ENCODE data around the gene BUB1B.
"Not testable (repeated sequence)": the region's sequence is repeated elsewhere in the genome, so short reads cannot be mapped to it uniquely, and the experiment has no call there.

The BUB1B gene

GRCh38 chr15:40123863-40124262 lies 37.0 kb upstream of the BUB1B start:
- H3K27me3 ChIP-seq (replicated peaks; ENCODE audit: control insufficient read depth, insufficient read depth, low read length, poor library complexity, severe bottlenecking) = not testable (repeated sequence)

DNA sequence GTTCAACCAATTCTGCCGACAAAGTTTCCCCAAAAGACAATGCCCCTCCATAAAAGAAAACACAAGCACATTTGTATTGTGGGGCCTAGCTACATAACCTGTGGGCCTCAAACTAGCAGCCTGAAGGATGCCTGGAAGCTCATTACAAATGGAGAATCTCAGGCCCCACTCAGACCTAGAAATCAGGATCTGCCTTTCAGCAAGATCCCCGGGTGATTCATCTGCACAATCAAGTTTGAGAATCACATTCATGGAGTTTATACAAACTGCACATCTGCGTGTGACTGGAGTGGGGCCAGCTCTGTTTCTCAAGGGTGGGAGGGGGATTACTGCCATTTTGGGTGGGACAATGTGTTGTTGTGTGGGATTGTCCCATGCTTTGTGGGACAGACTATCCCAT lies 36.5 kb upstream of the BUB1B start:
- not testable (repeated sequence) for H3K4me3 ChIP-seq (ENCODE audit: insufficient read depth, low read depth, low read length, poor library complexity, severe bottlenecking); H3K9me3 ChIP-seq (ENCODE audit: control insufficient read depth, low read length); DNase-seq; H3K36me3 ChIP-seq (ENCODE audit: control insufficient read depth, insufficient read depth, low read length); H3K27ac ChIP-seq (ENCODE audit: insufficient read depth, low read length, poor library complexity, severe bottlenecking); H3K27me3 ChIP-seq (replicated peaks; ENCODE audit: control insufficient read depth, insufficient read depth, low read length, poor library complexity, severe bottlenecking); H3K4me1 ChIP-seq (ENCODE audit: control insufficient read depth, insufficient read depth, low read length, poor library complexity, severe bottlenecking)

More at GRCh38 chr15:40123863-40124262, 37.0 kb upstream of the BUB1B start:
- H3K4me3 ChIP-seq (ENCODE audit: insufficient read depth, low read depth, low read length, poor library complexity, severe bottlenecking); H3K9me3 ChIP-seq (ENCODE audit: control insufficient read depth, low read length); DNase-seq; H3K36me3 ChIP-seq (ENCODE audit: control insufficient read depth, insufficient read depth, low read length); H3K4me1 ChIP-seq (ENCODE audit: control insufficient read depth, insufficient read depth, low read length, poor library complexity, severe bottlenecking); H3K27ac ChIP-seq (ENCODE audit: insufficient read depth, low read length, poor library complexity, severe bottlenecking): not testable (repeated sequence)

DNA sequence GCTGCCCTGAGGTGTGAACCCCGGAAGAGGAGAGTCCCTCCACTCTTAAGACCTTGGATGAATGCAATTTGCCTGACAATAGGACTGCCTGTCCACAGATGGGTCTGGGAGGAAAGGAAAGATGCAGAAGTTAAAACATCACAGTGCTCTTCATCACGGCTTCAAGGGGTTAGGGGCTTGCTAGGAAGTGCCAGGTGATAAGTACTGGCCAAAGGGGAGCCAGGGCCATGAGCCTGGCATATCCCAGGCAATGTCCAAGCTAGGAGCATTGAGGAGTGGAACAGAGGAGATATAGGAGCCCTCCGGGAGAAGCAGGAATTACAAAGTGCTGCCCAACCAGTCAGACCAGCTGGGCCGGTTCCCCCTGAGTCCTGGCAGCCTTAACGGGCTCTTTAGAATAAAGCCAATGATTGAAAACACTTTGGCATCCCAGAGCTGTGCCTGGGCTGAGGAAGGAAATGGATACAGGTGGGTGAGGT lies 36.0 kb upstream of the BUB1B start:
- not testable (repeated sequence) for H3K27me3 ChIP-seq (replicated peaks; ENCODE audit: control insufficient read depth, insufficient read depth, low read length, poor library complexity, severe bottlenecking); H3K4me3 ChIP-seq (ENCODE audit: insufficient read depth, low read depth, low read length, poor library complexity, severe bottlenecking); DNase-seq; H3K4me1 ChIP-seq (ENCODE audit: control insufficient read depth, insufficient read depth, low read length, poor library complexity, severe bottlenecking); H3K27ac ChIP-seq (ENCODE audit: insufficient read depth, low read length, poor library complexity, severe bottlenecking); H3K36me3 ChIP-seq (ENCODE audit: control insufficient read depth, insufficient read depth, low read length); H3K9me3 ChIP-seq (ENCODE audit: control insufficient read depth, low read length)

DNA sequence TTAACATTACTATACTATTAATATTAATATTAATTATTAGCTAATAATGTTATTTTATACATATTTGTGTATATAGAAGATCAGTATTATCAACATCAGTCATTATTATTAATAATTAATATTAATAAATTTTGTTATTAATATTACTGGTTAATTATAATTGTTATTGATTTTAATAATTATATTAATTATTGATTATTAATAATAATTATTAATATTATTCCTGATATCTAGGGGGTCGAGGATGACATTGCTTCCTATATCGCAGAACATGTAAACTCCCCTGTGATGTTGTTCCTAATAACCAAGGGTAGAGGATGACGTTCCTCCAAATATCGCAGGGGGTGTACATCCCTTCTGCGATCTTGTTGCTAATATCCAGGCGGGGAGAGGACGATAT lies 34.9 kb upstream of the BUB1B start:
- Histone ChIP-seq H3K27me3 (replicated peaks; ENCODE audit: control insufficient read depth, insufficient read depth, low read length, poor library complexity, severe bottlenecking) (no peaks in the 10 kb centered on the region), H3K4me1 (ENCODE audit: control insufficient read depth, insufficient read depth, low read length, poor library complexity, severe bottlenecking) (no peaks in the 10 kb centered on the region), H3K27ac (ENCODE audit: insufficient read depth, low read length, poor library complexity, severe bottlenecking) (no peak overlapping the region), H3K36me3 (ENCODE audit: control insufficient read depth, insufficient read depth, low read length) (no peaks in the 10 kb centered on the region), H3K9me3 (ENCODE audit: control insufficient read depth, low read length) (no peaks in the 10 kb centered on the region), H3K4me3 (ENCODE audit: insufficient read depth, low read depth, low read length, poor library complexity, severe bottlenecking) (no peak overlapping the region)
- DNase-seq = no peak

DNA sequence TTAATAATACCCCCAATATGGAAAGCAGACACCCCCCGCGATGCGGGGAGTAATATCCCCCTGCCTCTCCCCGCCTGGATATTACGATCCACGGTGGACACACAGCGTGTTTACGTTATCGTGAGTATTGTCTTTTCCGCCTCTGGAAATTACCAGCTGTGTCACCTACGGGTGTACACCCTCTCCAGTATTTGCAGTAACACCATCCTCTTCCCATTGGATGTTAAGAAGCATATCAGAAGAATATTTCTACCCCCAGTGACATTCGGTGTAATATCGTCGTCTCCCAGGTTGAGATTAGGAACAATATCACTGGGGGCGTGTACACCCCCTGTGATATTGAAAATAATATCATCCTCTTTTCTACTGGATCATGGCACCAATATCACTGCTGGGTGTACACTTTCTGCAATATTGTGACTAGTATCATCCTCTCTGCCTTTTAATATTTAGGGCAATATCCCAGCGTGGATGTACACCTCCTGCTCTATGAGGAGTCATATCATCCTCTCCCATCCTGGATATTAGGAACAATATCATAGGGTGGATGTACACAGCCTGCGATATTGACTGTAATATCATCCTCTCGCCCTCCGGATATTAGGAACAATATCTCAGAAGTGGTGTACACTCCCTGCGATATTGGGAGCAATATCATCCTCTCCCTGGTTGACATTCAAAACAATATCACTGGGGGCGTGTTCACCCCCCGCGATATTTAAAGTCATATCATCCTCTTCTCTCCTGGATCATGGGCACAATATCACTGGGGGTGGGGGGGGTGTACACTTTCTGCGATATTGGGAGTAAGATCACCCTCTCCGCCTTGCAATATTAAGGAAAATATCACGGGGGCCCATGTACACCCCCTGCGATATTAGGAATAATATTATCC lies 31.9 kb upstream of the BUB1B start:
- Histone ChIP-seq H3K36me3 (ENCODE audit: control insufficient read depth, insufficient read depth, low read length) (no peaks in the 10 kb centered on the region), H3K4me1 (ENCODE audit: control insufficient read depth, insufficient read depth, low read length, poor library complexity, severe bottlenecking) (no peaks in the 10 kb centered on the region), H3K9me3 (ENCODE audit: control insufficient read depth, low read length) (no peaks in the 10 kb centered on the region), H3K27me3 (replicated peaks; ENCODE audit: control insufficient read depth, insufficient read depth, low read length, poor library complexity, severe bottlenecking) (no peaks in the 10 kb centered on the region), H3K27ac (ENCODE audit: insufficient read depth, low read length, poor library complexity, severe bottlenecking) (no peak overlapping the region), H3K4me3 (ENCODE audit: insufficient read depth, low read depth, low read length, poor library complexity, severe bottlenecking) (no peak overlapping the region)
- DNase-seq = no peak

DNA sequence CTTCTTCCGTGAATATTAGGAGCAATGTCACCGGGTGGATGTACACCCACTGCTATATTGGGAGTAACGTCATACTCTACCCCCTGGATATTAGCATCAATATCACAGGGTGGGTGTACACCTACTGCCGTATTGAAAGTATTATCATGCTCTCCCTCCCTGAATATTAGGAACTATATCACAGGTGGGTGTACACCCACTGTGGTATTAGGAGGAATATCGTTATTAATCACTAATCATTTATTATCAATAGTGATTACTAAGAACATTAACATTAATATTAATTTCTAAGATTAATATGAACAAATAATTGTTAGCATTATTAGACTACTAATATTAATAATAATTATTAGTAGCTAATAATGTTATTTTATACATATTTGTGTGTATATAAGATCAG lies 30.8 kb upstream of the BUB1B start:
- no peak overlapping the region for H3K27ac ChIP-seq (ENCODE audit: insufficient read depth, low read length, poor library complexity, severe bottlenecking)
- DNase-seq = no peak
- no peak overlapping the region for H3K4me3 ChIP-seq (ENCODE audit: insufficient read depth, low read depth, low read length, poor library complexity, severe bottlenecking)
- H3K36me3 ChIP-seq (ENCODE audit: control insufficient read depth, insufficient read depth, low read length) = no peaks in the 10 kb centered on the region
- H3K27me3 ChIP-seq (replicated peaks; ENCODE audit: control insufficient read depth, insufficient read depth, low read length, poor library complexity, severe bottlenecking) = no peaks in the 10 kb centered on the region
- no peaks in the 10 kb centered on the region for H3K4me1 ChIP-seq (ENCODE audit: control insufficient read depth, insufficient read depth, low read length, poor library complexity, severe bottlenecking)
- H3K9me3 ChIP-seq (ENCODE audit: control insufficient read depth, low read length) = no peaks in the 10 kb centered on the region

GRCh38 chr15:40130799-40131502 lies 29.9 kb upstream of the BUB1B start:
- no peaks in the 10 kb centered on the region for H3K27me3 ChIP-seq (replicated peaks; ENCODE audit: control insufficient read depth, insufficient read depth, low read length, poor library complexity, severe bottlenecking)
- DNase-seq = no peak
- H3K27ac ChIP-seq (ENCODE audit: insufficient read depth, low read length, poor library complexity, severe bottlenecking) = no peak overlapping the region
- no peaks in the 10 kb centered on the region for H3K9me3 ChIP-seq (ENCODE audit: control insufficient read depth, low read length)
- no peak overlapping the region for H3K4me3 ChIP-seq (ENCODE audit: insufficient read depth, low read depth, low read length, poor library complexity, severe bottlenecking)
- H3K4me1 ChIP-seq (ENCODE audit: control insufficient read depth, insufficient read depth, low read length, poor library complexity, severe bottlenecking) = no peaks in the 10 kb centered on the region
- no peaks in the 10 kb centered on the region for H3K36me3 ChIP-seq (ENCODE audit: control insufficient read depth, insufficient read depth, low read length)

DNA sequence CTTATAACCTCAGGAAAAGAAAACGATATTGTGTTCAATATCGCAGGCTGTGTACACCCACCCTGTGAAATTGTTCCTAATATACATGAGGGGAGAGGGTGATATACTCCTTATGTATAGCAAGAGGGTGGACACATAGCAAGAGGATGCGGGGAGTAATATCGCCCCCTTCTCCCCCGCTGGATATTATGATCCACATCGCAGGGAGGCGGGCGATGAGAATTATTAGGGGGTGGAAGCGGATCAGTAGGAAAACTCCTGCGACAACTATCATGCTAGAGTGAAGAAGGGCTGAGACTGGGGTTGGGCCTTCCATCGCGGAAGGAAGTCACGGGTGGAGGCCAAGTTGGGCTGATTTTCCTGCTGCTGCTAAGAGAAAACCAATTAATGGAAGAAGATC lies 27.3 kb upstream of the BUB1B start:
- Histone ChIP-seq H3K27ac (ENCODE audit: insufficient read depth, low read length, poor library complexity, severe bottlenecking) (no peak overlapping the region), H3K4me1 (ENCODE audit: control insufficient read depth, insufficient read depth, low read length, poor library complexity, severe bottlenecking) (no peaks in the 10 kb centered on the region)
- DNase-seq = no peak

GRCh38 chr15:40134885-40135284 lies 26.0 kb upstream of the BUB1B start:
- DNase-seq = no peak
- no peak overlapping the region for H3K4me3 ChIP-seq (ENCODE audit: insufficient read depth, low read depth, low read length, poor library complexity, severe bottlenecking)
- no peaks in the 10 kb centered on the region for H3K27me3 ChIP-seq (replicated peaks; ENCODE audit: control insufficient read depth, insufficient read depth, low read length, poor library complexity, severe bottlenecking)
- H3K27ac ChIP-seq (ENCODE audit: insufficient read depth, low read length, poor library complexity, severe bottlenecking) = no peak overlapping the region
- no peaks in the 10 kb centered on the region for H3K36me3 ChIP-seq (ENCODE audit: control insufficient read depth, insufficient read depth, low read length)
- H3K9me3 ChIP-seq (ENCODE audit: control insufficient read depth, low read length) = no peaks in the 10 kb centered on the region
- no peaks in the 10 kb centered on the region for H3K4me1 ChIP-seq (ENCODE audit: control insufficient read depth, insufficient read depth, low read length, poor library complexity, severe bottlenecking)

More for the DNA sequence above, 27.3 kb upstream of the BUB1B start:
- no peak overlapping the region for H3K4me3 ChIP-seq (ENCODE audit: insufficient read depth, low read depth, low read length, poor library complexity, severe bottlenecking)
- H3K9me3 ChIP-seq (ENCODE audit: control insufficient read depth, low read length) = no peaks in the 10 kb centered on the region
- H3K36me3 ChIP-seq (ENCODE audit: control insufficient read depth, insufficient read depth, low read length) = no peaks in the 10 kb centered on the region
- H3K27me3 ChIP-seq (replicated peaks; ENCODE audit: control insufficient read depth, insufficient read depth, low read length, poor library complexity, severe bottlenecking) = no peaks in the 10 kb centered on the region

DNA sequence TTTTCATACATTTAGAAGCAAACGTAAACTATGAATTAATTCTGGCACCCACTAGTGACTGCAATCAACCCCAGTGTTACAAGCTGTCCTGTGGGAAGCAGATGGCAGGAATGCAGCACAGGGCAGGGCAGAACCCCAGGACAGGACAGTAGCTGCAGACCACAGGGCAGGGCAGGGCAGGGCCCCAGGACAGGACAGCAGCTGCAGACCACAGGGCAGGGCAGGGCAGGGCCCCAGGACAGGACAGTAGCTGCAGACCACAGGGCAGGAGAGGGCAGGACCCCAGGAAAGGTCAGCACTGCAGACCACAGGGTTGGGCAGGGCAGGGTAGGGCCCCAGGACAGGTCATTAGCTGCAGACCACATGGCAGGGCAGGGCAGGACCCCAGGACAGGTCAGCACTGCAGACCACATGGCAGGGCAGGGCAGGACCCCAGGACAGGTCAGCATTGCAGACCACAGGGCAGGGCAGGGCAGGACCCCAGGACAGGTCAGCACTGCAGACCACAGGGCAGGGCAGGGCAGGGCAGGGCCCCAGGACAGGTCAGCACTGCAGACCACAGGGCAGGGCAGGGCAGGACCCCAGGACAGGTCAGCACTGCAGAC lies 24.9 kb upstream of the BUB1B start:
- DNase-seq; H3K9me3 ChIP-seq (ENCODE audit: control insufficient read depth, low read length); H3K4me3 ChIP-seq (ENCODE audit: insufficient read depth, low read depth, low read length, poor library complexity, severe bottlenecking); H3K27me3 ChIP-seq (replicated peaks; ENCODE audit: control insufficient read depth, insufficient read depth, low read length, poor library complexity, severe bottlenecking); H3K4me1 ChIP-seq (ENCODE audit: control insufficient read depth, insufficient read depth, low read length, poor library complexity, severe bottlenecking); H3K36me3 ChIP-seq (ENCODE audit: control insufficient read depth, insufficient read depth, low read length); H3K27ac ChIP-seq (ENCODE audit: insufficient read depth, low read length, poor library complexity, severe bottlenecking): not testable (repeated sequence)

All from effector memory CD4-positive, alpha-beta T cell (primary cell).